Activated T-helper 1 cell treated with Interleukin-2 at 50 U/mL for 16 hours (primary cell): ENCODE results near the gene PITPNB.

ENCODE experiments used
- DNase-seq: peaks from one replicate; pipeline ENCODE4 v3.0.0-alpha.2; 2020; ENCODE audit warnings: low read depth

The PITPNB gene

GRCh38 chr22:27832606-27833005, 86.5 kb downstream of the PITPNB start:
- DNase-seq: no peak

- no peak for DNase-seq
Measured at GRCh38 chr22:27829620-27830019, 89.4 kb downstream of the PITPNB start.

- DNase-seq: no peak
Measured at GRCh38 chr22:27827604-27828587, 91.2 kb downstream of the PITPNB start.

- DNase-seq: no peak
Measured at GRCh38 chr22:27825174-27825573, 93.9 kb downstream of the PITPNB start.

GRCh38 chr22:27823221-27823620, 95.8 kb downstream of the PITPNB start:
- no peak for DNase-seq

- no peak for DNase-seq
Measured at GRCh38 chr22:27820896-27821866, 97.9 kb downstream of the PITPNB start.

GRCh38 chr22:27816552-27816951, 102.5 kb downstream of the PITPNB start:
- no peak for DNase-seq

GRCh38 chr22:27815826-27816530, 103.1 kb downstream of the PITPNB start:
- no peak for DNase-seq

- no peak for DNase-seq
Measured at GRCh38 chr22:27814993-27815392, 104.1 kb downstream of the PITPNB start.

GRCh38 chr22:27811778-27812177, 107.3 kb downstream of the PITPNB start:
- no peak for DNase-seq

- DNase-seq: no peak
Measured at GRCh38 chr22:27810609-27811151, 108.4 kb downstream of the PITPNB start.

- DNase-seq: no peak
Measured at GRCh38 chr22:27809700-27810608, 109.1 kb downstream of the PITPNB start.

- DNase-seq: no peak
Measured at GRCh38 chr22:27809226-27809603, 109.8 kb downstream of the PITPNB start.

- no peak for DNase-seq
Measured at GRCh38 chr22:27808451-27809225, 110.4 kb downstream of the PITPNB start.

GRCh38 chr22:27805841-27806240, 113.2 kb downstream of the PITPNB start:
- DNase-seq: no peak

GRCh38 chr22:27804470-27805297, 114.4 kb downstream of the PITPNB start:
- no peak for DNase-seq

- DNase-seq: no peak
Measured at GRCh38 chr22:27803841-27804415, 115.1 kb downstream of the PITPNB start.

- no peak for DNase-seq
Measured at GRCh38 chr22:27802346-27803073, 116.5 kb downstream of the PITPNB start.
